HEK293T (cell line): ENCODE measurements around the gene ZNF622.
"Not testable (repeated sequence)": the region's sequence is repeated elsewhere in the genome, so short reads cannot be mapped to it uniquely, and the experiment has no call there.

Source experiments
- CTCF ChIA-PET: fragments of 350-600 bp; formaldehyde crosslinking; extraction: SDS; loops from one replicate; lab custom pipeline; 2021; ENCODE audit warnings: antibody characterized with exemption, inconsistent platforms; lab: Yijun Ruan, JAX
- POLR2A ChIA-PET: fragments of 350-600 bp; formaldehyde crosslinking; extraction: SDS; loops from one replicate; lab custom pipeline; 2020; ENCODE audit warnings: antibody characterized with exemption, inconsistent platforms; lab: Yijun Ruan, JAX
- DNase-seq: peaks from one replicate; pipeline ENCODE4 v3.0.0; 2012; ENCODE audit warnings: mixed read lengths; ENCODE audit errors: extremely low spot score
- ARNT ChIP-seq: fragments of 450-650 bp; IDR thresholded peaks from 2 replicates; pipeline ENCODE4 v1.6.1; 2017; ENCODE audit warnings: mild to moderate bottlenecking
- BHLHE40 ChIP-seq: fragments of 450-650 bp; IDR thresholded peaks from 2 replicates; pipeline ENCODE4 v1.6.1; 2016; ENCODE audit warnings: mild to moderate bottlenecking, moderate library complexity, borderline replicate concordance
- CTBP1 ChIP-seq: fragments of 450-650 bp; IDR thresholded peaks from 2 replicates; pipeline ENCODE4 v1.6.1; 2016; ENCODE audit warnings: borderline replicate concordance
- ELF4 ChIP-seq: fragments of 450-650 bp; IDR thresholded peaks from 2 replicates; pipeline ENCODE4 v1.6.1; 2017; ENCODE audit warnings: antibody characterized with exemption
- FOXA1 ChIP-seq: fragments of 450-650 bp; IDR thresholded peaks from 2 replicates; pipeline ENCODE4 v1.6.1; 2016; ENCODE audit warnings: mild to moderate bottlenecking
- FOXK2 ChIP-seq: fragments of 450-650 bp; IDR thresholded peaks from 2 replicates; pipeline ENCODE4 v1.6.1; 2016; ENCODE audit warnings: mild to moderate bottlenecking
- FOXM1 ChIP-seq: fragments of 450-650 bp; IDR thresholded peaks from 2 replicates; pipeline ENCODE4 v1.6.1; 2017; ENCODE audit warnings: mild to moderate bottlenecking, borderline replicate concordance
- HDGF ChIP-seq: fragments of 450-650 bp; IDR thresholded peaks from 2 replicates; pipeline ENCODE4 v1.6.1; 2017; ENCODE audit warnings: antibody characterized with exemption, borderline replicate concordance
- L3MBTL2 ChIP-seq: fragments of 450-650 bp; conservative IDR thresholded peaks from 2 replicates; pipeline ENCODE4 v1.6.1; 2016; ENCODE audit warnings: mild to moderate bottlenecking
- LEF1 ChIP-seq: fragments of 450-650 bp; IDR thresholded peaks from 2 replicates; pipeline ENCODE4 v1.6.1; 2017; ENCODE audit warnings: mild to moderate bottlenecking, borderline replicate concordance
- NFRKB ChIP-seq: fragments of 450-650 bp; IDR thresholded peaks from 2 replicates; pipeline ENCODE4 v1.6.1; 2016; ENCODE audit warnings: mild to moderate bottlenecking, moderate library complexity
- SP1 ChIP-seq: fragments of 450-650 bp; IDR thresholded peaks from 2 replicates; pipeline ENCODE4 v1.6.1; 2017
- SUZ12 ChIP-seq: fragments of 450-650 bp; IDR thresholded peaks from 2 replicates; pipeline ENCODE4 v1.6.1; 2016; ENCODE audit warnings: mild to moderate bottlenecking
- TARDBP ChIP-seq: fragments of 450-650 bp; IDR thresholded peaks from 2 replicates; pipeline ENCODE4 v1.6.1; 2016
- ZNF384 ChIP-seq: fragments of 450-650 bp; IDR thresholded peaks from 2 replicates; pipeline ENCODE4 v1.6.1; 2016
- TF ChIP-seq, protein P1 (sequence below): fragments of 450-650 bp; IDR thresholded peaks from 2 replicates; pipeline ENCODE4 v1.6.1; 2016

The ZNF622 gene

DNA sequence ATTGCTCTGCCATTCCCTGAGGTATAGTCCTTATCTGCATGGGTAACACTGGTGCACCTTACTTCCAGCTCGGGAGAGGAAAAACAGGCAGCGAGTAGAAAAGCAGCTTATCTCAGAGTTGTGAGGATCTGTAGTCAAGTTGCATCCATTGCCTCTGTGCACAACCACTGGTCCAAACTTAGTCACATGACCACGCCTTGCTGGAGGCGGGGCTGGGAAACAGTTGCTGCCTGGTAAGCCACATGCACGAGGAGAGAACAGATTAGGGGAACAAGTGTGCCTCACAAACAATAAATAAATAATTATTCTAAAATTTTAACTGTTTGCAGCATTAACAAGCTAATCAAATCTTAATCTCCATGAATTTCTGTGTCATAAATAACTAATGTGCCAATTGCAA lies 18.6 kb downstream of the ZNF622 start:
- DNase-seq = no peak
- ChIA-PET POLR2A (no interaction called here), CTCF (interaction anchor here (1.0 to 1.8 kb wide), 2 partner anchors 8 to 9 kb away, joined by 5 to 8 read pairs; no protein-coding TSS in a partner anchor)
- TF ChIP-seq ARNT = no peak
- TF ChIP-seq SUZ12 = no peak
- no peak for TF ChIP-seq FOXK2
- no peak for TF ChIP-seq ELF4
- TF ChIP-seq FOXA1 = no peak

DNA sequence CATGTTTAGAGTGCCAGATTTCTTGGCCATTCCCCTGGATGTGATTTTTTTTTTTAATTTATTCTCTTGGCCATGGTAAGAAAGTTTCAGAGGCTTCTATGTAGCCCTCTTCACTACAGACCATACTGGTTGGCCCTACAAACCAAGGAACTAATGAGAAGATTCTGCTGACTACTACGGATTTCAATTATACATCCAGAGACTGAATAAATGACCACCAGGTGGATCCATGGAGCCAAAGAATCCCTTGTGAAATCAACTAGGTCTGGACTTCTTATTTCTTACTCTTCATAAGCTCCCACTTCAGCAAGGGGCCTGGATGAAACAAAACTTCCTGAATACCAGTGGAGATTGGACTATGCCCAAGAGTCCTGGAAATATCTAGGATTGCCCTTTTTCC lies 27.6 kb downstream of the ZNF622 start:
- DNase-seq = no peak
- TF ChIP-seq HDGF = no peak
- TF ChIP-seq SUZ12 = no peak
- no peak for TF ChIP-seq NFRKB
- no peak for TF ChIP-seq ZNF384
- TF ChIP-seq, protein P1, sequence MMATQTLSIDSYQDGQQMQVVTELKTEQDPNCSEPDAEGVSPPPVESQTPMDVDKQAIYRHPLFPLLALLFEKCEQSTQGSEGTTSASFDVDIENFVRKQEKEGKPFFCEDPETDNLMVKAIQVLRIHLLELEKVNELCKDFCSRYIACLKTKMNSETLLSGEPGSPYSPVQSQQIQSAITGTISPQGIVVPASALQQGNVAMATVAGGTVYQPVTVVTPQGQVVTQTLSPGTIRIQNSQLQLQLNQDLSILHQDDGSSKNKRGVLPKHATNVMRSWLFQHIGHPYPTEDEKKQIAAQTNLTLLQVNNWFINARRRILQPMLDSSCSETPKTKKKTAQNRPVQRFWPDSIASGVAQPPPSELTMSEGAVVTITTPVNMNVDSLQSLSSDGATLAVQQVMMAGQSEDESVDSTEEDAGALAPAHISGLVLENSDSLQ = no peak
- no peak for TF ChIP-seq FOXA1
- TF ChIP-seq TARDBP = no peak
- no peak for TF ChIP-seq FOXM1
- TF ChIP-seq SP1 = no peak
- no peak for TF ChIP-seq LEF1
- no peak for TF ChIP-seq BHLHE40
- no peak for TF ChIP-seq ARNT
- no peak for TF ChIP-seq L3MBTL2
- no peak for TF ChIP-seq FOXK2
- no peak for TF ChIP-seq CTBP1
- no peak for TF ChIP-seq ELF4
- ChIA-PET POLR2A (no interaction called here), CTCF (interaction anchor here (1.5 kb wide), 1 partner anchor 18 kb away, joined by 5 read pairs; no protein-coding TSS in a partner anchor)

DNA sequence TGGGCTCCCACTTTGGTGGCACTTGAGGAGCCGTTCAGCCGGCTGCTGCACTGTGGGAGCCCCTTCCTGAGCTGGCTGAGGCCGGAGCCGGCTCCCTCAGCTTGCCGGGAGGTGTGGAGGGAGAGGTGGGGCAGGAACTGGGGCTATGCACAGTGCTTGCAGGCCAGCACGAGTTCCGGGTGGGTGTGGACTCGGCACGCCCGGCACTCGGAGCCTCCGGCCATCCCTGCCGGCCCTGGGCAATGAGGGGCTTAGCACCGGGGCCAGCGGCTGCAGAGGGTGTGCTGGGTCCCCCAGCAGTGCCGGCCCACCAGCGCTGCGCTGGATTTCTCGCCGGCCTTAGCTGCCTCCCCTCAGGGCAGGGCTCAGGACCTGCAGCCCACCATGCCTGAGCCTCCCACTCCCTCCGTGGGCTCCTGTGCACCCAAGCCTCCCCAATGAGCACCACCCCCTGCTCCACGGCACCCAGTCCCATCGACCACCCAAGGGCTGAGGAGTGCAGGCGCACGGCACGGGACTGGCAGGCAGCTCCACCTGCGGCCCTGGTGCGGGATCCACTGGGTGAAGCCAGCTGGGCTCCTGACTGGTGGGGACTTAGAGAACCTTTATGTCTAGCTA lies 29.4 kb downstream of the ZNF622 start:
- CTCF ChIA-PET, DNase-seq: not testable (repeated sequence)
- POLR2A ChIA-PET = interaction anchor here (0.6 kb wide), 1 partner anchor 278 kb away, joined by 3 read pairs; no protein-coding TSS in a partner anchor

DNA sequence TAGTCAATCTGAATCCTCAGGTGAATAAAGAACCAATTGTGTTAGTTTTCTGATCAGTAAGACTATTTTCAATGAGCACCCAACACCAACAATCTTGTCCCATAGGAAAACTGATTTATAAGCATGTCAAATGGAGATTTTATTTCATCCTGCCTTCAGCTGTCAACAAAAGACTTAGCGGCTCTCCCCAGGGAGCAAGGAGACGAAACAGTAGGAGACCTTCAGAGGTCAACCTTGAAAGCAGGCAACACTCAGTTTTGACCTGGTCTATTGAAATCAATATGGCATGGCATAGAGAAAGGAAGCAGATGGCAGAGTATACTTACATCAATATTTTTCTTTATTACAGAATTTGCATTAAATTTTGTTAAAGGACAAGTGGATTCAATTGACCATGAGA lies 34.1 kb downstream of the ZNF622 start:
- DNase-seq = no peak
- POLR2A ChIA-PET = no interaction called here
- TF ChIP-seq, protein P1 = peak; percentile 31; the same call in 1 of the 2 replicates
- TF ChIP-seq SP1 = no peak
- CTCF ChIA-PET = no interaction called here

DNA sequence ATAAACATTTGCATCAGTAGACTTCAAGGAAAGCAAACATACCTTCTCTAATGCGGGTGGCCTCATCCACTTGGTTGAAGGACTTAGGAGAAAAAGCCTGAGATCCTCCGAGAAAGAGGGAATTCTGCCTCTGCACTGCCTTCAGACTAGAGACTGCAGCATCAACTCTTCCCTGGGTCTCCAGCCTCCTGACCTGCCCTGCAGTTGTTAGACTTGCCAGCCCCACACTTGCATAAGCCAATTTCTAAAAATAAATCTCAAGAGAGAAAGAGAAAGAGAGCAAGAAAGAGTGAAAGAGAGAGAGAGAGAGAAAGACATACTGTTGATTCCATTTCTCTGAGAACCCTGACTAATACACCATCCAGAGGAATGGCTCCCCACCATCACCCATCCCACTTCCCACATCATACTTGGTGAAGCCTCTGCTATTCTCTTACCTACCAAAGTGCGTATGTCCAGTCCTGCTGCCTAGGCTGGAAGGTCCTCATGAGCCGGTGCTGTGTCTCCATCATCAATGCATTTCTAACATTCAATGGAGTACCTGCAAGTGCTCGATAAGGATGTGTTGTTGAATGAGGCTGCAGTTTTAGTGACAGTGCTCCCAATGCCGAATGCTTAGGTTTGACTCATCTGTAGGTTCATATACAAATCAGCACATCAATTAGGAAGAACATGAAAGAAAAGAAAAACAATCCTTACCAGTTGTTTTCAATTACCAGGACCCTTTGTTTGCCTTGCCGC lies 35.1 kb downstream of the ZNF622 start:
- POLR2A ChIA-PET = no interaction called here
- TF ChIP-seq SP1 (no peak), NFRKB (no peak), L3MBTL2 (no peak), ARNT (no peak), FOXM1 (no peak)
- TF ChIP-seq, protein P1 = no peak
- CTCF ChIA-PET = no interaction called here
- no peak for DNase-seq

DNA sequence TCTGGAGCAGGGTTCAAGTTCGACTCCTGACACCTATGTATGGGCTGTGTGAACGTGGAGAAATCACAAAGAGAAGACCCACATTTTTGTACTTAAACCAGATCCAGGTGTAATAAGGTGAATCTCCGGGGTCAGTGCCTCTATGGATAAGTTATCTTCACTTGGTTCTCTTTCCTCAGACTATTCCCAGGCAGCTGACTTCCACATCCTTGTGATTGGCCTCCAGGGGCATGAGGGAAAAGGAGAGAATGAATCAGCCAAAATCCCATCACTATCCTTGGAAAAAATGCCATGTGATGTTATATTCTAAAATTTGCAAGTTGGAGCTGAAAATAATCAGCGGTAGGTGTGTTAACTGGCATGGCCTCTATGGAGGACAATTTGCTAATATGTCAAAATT lies 37.2 kb downstream of the ZNF622 start:
- no peak for TF ChIP-seq CTBP1
- no peak for TF ChIP-seq LEF1
- TF ChIP-seq SUZ12 = no peak
- no peak for TF ChIP-seq HDGF
- TF ChIP-seq, protein P1 = no peak
- TF ChIP-seq SP1 = no peak
- no peak for TF ChIP-seq TARDBP
- no peak for TF ChIP-seq FOXK2
- TF ChIP-seq ARNT = no peak
- TF ChIP-seq L3MBTL2 = no peak
- no peak for TF ChIP-seq FOXA1
- TF ChIP-seq NFRKB = no peak
- no peak for TF ChIP-seq ZNF384
- no peak for TF ChIP-seq FOXM1
- TF ChIP-seq BHLHE40 = no peak
- TF ChIP-seq ELF4 = no peak
- ChIA-PET CTCF (interaction anchor here (0.6 to 1.5 kb wide), 2 partner anchors 28 to 101 kb away, joined by 3 to 7 read pairs; no protein-coding TSS in a partner anchor), POLR2A (no interaction called here)
- DNase-seq = no peak
